GM19240 (cell line): Measurements from ENCODE around the gene PFDN6.
"Not testable (repeated sequence)": the region's sequence is repeated elsewhere in the genome, so short reads cannot be mapped to it uniquely, and the experiment has no call there.

Source experiments
- DNase-seq: peaks from one replicate; pipeline ENCODE4 v3.0.0; 2011; ENCODE audit warnings: low spot score; ENCODE audit not compliant: insufficient read length

The PFDN6 gene

GRCh38 chr6:33273924-33274902 is 15.2 kb upstream of the PFDN6 start:
- DNase-seq = no peak

- DNase-seq = not testable (repeated sequence)
Observed at GRCh38 chr6:33275795-33276580, 13.4 kb upstream of the PFDN6 start.

GRCh38 chr6:33276581-33276863 is 12.9 kb upstream of the PFDN6 start:
- no peak for DNase-seq

GRCh38 chr6:33276864-33277662 is 12.3 kb upstream of the PFDN6 start, which contains the start of gene B3GALT4:
TSS of gene B3GALT4 (plus strand) at chr6:33277123. CDS start at chr6:33277420, 297 bp downstream.
- DNase-seq = no peak

- no peak for DNase-seq
Observed at GRCh38 chr6:33277663-33278391, 11.6 kb upstream of the PFDN6 start.

GRCh38 chr6:33278392-33278741 is 11.0 kb upstream of the PFDN6 start:
- DNase-seq = no peak

GRCh38 chr6:33278810-33279209 is 10.6 kb upstream of the PFDN6 start:
- DNase-seq = no peak

GRCh38 chr6:33279257-33279695 is 10.1 kb upstream of the PFDN6 start:
- no peak for DNase-seq

- no peak for DNase-seq
Observed at GRCh38 chr6:33279971-33280511, 9.4 kb upstream of the PFDN6 start.

- no peak for DNase-seq
Observed at GRCh38 chr6:33280539-33280938, 8.9 kb upstream of the PFDN6 start.

- not testable (repeated sequence) for DNase-seq
Observed at GRCh38 chr6:33285214-33285613, 4.2 kb upstream of the PFDN6 start.

GRCh38 chr6:33286946-33287914 is 2.2 kb upstream of the PFDN6 start:
- DNase-seq = no peak

GRCh38 chr6:33288141-33288920 is 1.1 kb upstream of the PFDN6 start:
- no peak for DNase-seq

GRCh38 chr6:33289784-33290315 is 449 bp downstream of the PFDN6 start:
- no peak for DNase-seq

- DNase-seq = no peak
Observed at GRCh38 chr6:33290459-33290858, 1.1 kb downstream of the PFDN6 start.

GRCh38 chr6:33292996-33293682 is 3.7 kb downstream of the PFDN6 start:
- no peak for DNase-seq

GRCh38 chr6:33294086-33294823 is 4.9 kb downstream of the PFDN6 start:
- no peak for DNase-seq
